ENCODE measurements around the gene TMEM255B. TPM values are rescaled to one million over a fixed set of nuclear protein-coding genes. Genes with fewer than 3 reads are reported as not detected.
"Not testable (repeated sequence)": the region's sequence is repeated elsewhere in the genome, so short reads cannot be mapped to it uniquely, and the experiment has no call there.

The TMEM255B gene
- total RNA-seq, 1 experiment from 2014 or later: 2.8 TPM

- Histone ChIP-seq H2AFZ (ENCODE audit: low read length) (no peak overlapping the region), H3K79me2 (ENCODE audit: insufficient read depth, low read length) (no peaks in the 10 kb centered on the region), H2BK20ac (ENCODE audit: low read depth, low read length, poor library complexity, severe bottlenecking) (no peak overlapping the region), H2BK120ac (ENCODE audit: low read depth, low read length, poor library complexity, severe bottlenecking) (no peak overlapping the region), H3T11ph (ENCODE audit: low read length) (no peak overlapping the region), H3K4me2 (ENCODE audit: insufficient read depth, insufficient read length, low read length) (no peak overlapping the region), H2BK15ac (ENCODE audit: low read depth, low read length) (no peak overlapping the region), H3K9ac (ENCODE audit: extremely low read depth, insufficient read length, low read length) (no peak overlapping the region), H3K23ac (ENCODE audit: insufficient read length, low read depth, low read length) (no peak overlapping the region), H3K27me3 (ENCODE audit: insufficient read depth, low read length) (no peaks in the 10 kb centered on the region), H3K23me2 (ENCODE audit: insufficient read length, low read depth, low read length, poor library complexity, severe bottlenecking) (no peaks in the 10 kb centered on the region), H3K27ac (ENCODE audit: insufficient read length, low read depth, low read length) (no peak overlapping the region), H2AK5ac (ENCODE audit: insufficient read length, low read length) (no peak overlapping the region), H2BK12ac (ENCODE audit: insufficient read length, low read depth, low read length) (no peak overlapping the region), H3K9me3 (ENCODE audit: control insufficient read depth, low read depth, low read length) (no peaks in the 10 kb centered on the region), H4K20me1 (ENCODE audit: control insufficient read depth, insufficient read depth, insufficient read length) (no peaks in the 10 kb centered on the region), H3K14ac (ENCODE audit: insufficient read depth, low read length) (no peak overlapping the region; the same call in 1 of the 2 replicates), H4K91ac (ENCODE audit: insufficient read length, low read depth, low read length) (no peak overlapping the region), H3K4ac (ENCODE audit: low read depth, low read length) (no peak overlapping the region), H4K5ac (ENCODE audit: insufficient read length, low read depth, low read length) (no peak overlapping the region), H4K8ac (replicated peaks; ENCODE audit: insufficient read length, low read depth, low read length) (no peak overlapping the region), H2BK5ac (ENCODE audit: insufficient read length, low read length) (no peak overlapping the region), H3K18ac (ENCODE audit: insufficient read length, low read depth, low read length) (no peak overlapping the region), H3K79me1 (ENCODE audit: insufficient read depth, low read depth, low read length, poor library complexity, severe bottlenecking) (no peaks in the 10 kb centered on the region), H3K56ac (ENCODE audit: insufficient read length, low read depth, low read length) (no peak overlapping the region), H3K4me1 (ENCODE audit: insufficient read depth, low read length) (no peaks in the 10 kb centered on the region)
- no CpG with 5 or more reads among the region's 25 CpGs for WGBS (ENCODE audit: extremely low coverage, insufficient read length, low lambda C conversion rate)
- TF ChIP-seq, protein P1, sequence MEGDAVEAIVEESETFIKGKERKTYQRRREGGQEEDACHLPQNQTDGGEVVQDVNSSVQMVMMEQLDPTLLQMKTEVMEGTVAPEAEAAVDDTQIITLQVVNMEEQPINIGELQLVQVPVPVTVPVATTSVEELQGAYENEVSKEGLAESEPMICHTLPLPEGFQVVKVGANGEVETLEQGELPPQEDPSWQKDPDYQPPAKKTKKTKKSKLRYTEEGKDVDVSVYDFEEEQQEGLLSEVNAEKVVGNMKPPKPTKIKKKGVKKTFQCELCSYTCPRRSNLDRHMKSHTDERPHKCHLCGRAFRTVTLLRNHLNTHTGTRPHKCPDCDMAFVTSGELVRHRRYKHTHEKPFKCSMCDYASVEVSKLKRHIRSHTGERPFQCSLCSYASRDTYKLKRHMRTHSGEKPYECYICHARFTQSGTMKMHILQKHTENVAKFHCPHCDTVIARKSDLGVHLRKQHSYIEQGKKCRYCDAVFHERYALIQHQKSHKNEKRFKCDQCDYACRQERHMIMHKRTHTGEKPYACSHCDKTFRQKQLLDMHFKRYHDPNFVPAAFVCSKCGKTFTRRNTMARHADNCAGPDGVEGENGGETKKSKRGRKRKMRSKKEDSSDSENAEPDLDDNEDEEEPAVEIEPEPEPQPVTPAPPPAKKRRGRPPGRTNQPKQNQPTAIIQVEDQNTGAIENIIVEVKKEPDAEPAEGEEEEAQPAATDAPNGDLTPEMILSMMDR (conservative IDR thresholded peaks at IDR 0.05): no peak
- Mint-ChIP-seq H3K4me3 (no peak overlapping the region), H3K36me3 (ENCODE audit: insufficient read depth in 1 of 3, low read depth in 3 of 3) (peaks cover 11 to 47% (median 20%) of the 10 kb centered on the region in 3 experiments; a peak in 6 of 7 replicates), H3K27ac (no peak overlapping the region), H3K4me1 (peaks cover 16 to 19% of the 10 kb centered on the region in 2 experiments), H3K27me3 (ENCODE audit: low read depth) (no peaks in the 10 kb centered on the region), H3K9me3 (no peaks in the 10 kb centered on the region)
- no peak for DNase-seq
These were observed 74.2 kb downstream of the TMEM255B start for GRCh38 chr13:113833111-113833830.

DNA sequence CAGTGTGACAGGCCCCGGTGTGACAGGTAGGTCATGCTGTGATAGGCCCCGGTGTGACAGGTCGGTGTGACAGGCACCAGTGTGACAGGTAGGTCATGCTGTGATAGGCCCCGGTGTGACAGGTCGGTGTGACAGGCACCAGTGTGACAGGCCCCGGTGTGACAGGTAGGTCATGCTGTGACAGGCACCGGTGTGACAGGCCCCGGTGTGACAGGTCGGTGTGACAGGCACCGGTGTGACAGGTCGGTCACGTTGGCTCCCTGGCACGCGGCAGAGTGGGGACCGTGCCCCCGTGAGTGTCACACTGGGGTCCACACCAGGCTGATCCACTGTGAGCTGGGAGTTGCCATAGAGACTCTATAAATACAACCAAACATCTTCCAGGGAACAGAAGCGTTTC, 75.0 kb downstream of the TMEM255B start:
- not testable (repeated sequence) for H3K9me3 ChIP-seq (ENCODE audit: control insufficient read depth, low read depth, low read length); H2AK5ac ChIP-seq (ENCODE audit: insufficient read length, low read length); H2AFZ ChIP-seq (ENCODE audit: low read length); H3K79me1 ChIP-seq (ENCODE audit: insufficient read depth, low read depth, low read length, poor library complexity, severe bottlenecking); H3K9ac ChIP-seq (ENCODE audit: extremely low read depth, insufficient read length, low read length); H4K8ac ChIP-seq (replicated peaks; ENCODE audit: insufficient read length, low read depth, low read length); H3K27ac Mint-ChIP-seq; H3K56ac ChIP-seq (ENCODE audit: insufficient read length, low read depth, low read length); H3K27me3 ChIP-seq (ENCODE audit: insufficient read depth, low read length); H3K9me3 Mint-ChIP-seq; H3K4me1 ChIP-seq (ENCODE audit: insufficient read depth, low read length); H4K5ac ChIP-seq (ENCODE audit: insufficient read length, low read depth, low read length); H3K23me2 ChIP-seq (ENCODE audit: insufficient read length, low read depth, low read length, poor library complexity, severe bottlenecking); H2BK120ac ChIP-seq (ENCODE audit: low read depth, low read length, poor library complexity, severe bottlenecking); H4K91ac ChIP-seq (ENCODE audit: insufficient read length, low read depth, low read length); H3K4me2 ChIP-seq (ENCODE audit: insufficient read depth, insufficient read length, low read length); H3K18ac ChIP-seq (ENCODE audit: insufficient read length, low read depth, low read length); H2BK5ac ChIP-seq (ENCODE audit: insufficient read length, low read length); H3K27ac ChIP-seq (ENCODE audit: insufficient read length, low read depth, low read length); H2BK12ac ChIP-seq (ENCODE audit: insufficient read length, low read depth, low read length); H3T11ph ChIP-seq (ENCODE audit: low read length); H3K4ac ChIP-seq (ENCODE audit: low read depth, low read length); H3K23ac ChIP-seq (ENCODE audit: insufficient read length, low read depth, low read length); H3K14ac ChIP-seq (ENCODE audit: insufficient read depth, low read length); H3K4me3 Mint-ChIP-seq; H4K20me1 ChIP-seq (ENCODE audit: control insufficient read depth, insufficient read depth, insufficient read length); H2BK20ac ChIP-seq (ENCODE audit: low read depth, low read length, poor library complexity, severe bottlenecking); H2BK15ac ChIP-seq (ENCODE audit: low read depth, low read length); H3K27me3 Mint-ChIP-seq (ENCODE audit: low read depth); DNase-seq; H3K79me2 ChIP-seq (ENCODE audit: insufficient read depth, low read length)
- peaks cover 8 to 44% (median 17%) of the 10 kb centered on the region in 3 experiments; a peak in 6 of 7 replicates for H3K36me3 Mint-ChIP-seq (ENCODE audit: insufficient read depth in 1 of 3, low read depth in 3 of 3)
- peaks cover 16 to 19% of the 10 kb centered on the region in 2 experiments for H3K4me1 Mint-ChIP-seq
- WGBS (ENCODE audit: extremely low coverage, insufficient read length, low lambda C conversion rate): no CpG with 5 or more reads among the region's 17 CpGs

All from H9 (cell line).